Calu3 (cell line): ENCODE data around the gene MID1. TPM values are rescaled to one million over a fixed set of nuclear protein-coding genes. Genes with fewer than 3 reads are reported as not detected.

Source experiments
- BruUV-seq: library from RNA; stranded (reverse); fragments of 400-500 nt; replicated peaks from 2 replicates; lab custom pipeline; 2021; lab: Mats Ljungman, UMichigan
- CTCF ChIA-PET: fragments of 300-600 bp; sonication (Branson Sonifier 250); formaldehyde crosslinking; loops from one replicate; lab custom pipeline; 2022; ENCODE audit warnings: antibody characterized with exemption; lab: Charles Lee
- DNase-seq: peaks from one replicate; pipeline ENCODE4 v3.0.0; 2022
- H3K27ac Mint-ChIP-seq: one replicate; pipeline ENCODE4 v1.8.0; 2022; ENCODE audit warnings: mixed read lengths; ENCODE audit not compliant: unreplicated experiment
- H3K27me3 Mint-ChIP-seq: one replicate; pipeline ENCODE4 v1.8.0; 2022; ENCODE audit warnings: mixed read lengths; ENCODE audit not compliant: unreplicated experiment
- H3K36me3 Mint-ChIP-seq: one replicate; pipeline ENCODE4 v1.8.0; 2022; ENCODE audit warnings: mild to moderate bottlenecking, moderate library complexity, mixed read lengths; ENCODE audit not compliant: insufficient read depth, unreplicated experiment
- H3K4me1 Mint-ChIP-seq: one replicate; pipeline ENCODE4 v1.8.0; 2022; ENCODE audit warnings: mild to moderate bottlenecking, low read depth, mixed read lengths; ENCODE audit not compliant: unreplicated experiment
- H3K4me3 Mint-ChIP-seq: one replicate; pipeline ENCODE4 v1.8.0; 2022; ENCODE audit warnings: mild to moderate bottlenecking, low read depth, moderate library complexity, mixed read lengths; ENCODE audit not compliant: unreplicated experiment
- H3K9me3 Mint-ChIP-seq: one replicate; pipeline ENCODE4 v1.8.0; 2022; ENCODE audit warnings: low read depth, mixed read lengths; ENCODE audit not compliant: unreplicated experiment
- CTCF ChIP-seq: fragments of 200-600 bp; IDR thresholded peaks from one replicate; pipeline ENCODE4 v1.8.0; 2022; ENCODE audit warnings: antibody characterized with exemption; ENCODE audit not compliant: unreplicated experiment
- intact Hi-C: fragments of 100-400 bp; cut with micrococcal nuclease; formaldehyde crosslinking; loops from one replicate; pipeline ENCODE4 v1.10.0; 2022; ENCODE audit not compliant: unreplicated experiment
- total RNA-seq: library from RNA; stranded (reverse); gene quantifications from 2 replicates; pipeline ENCODE4 v1.2.3, GENCODE V29; 2022

The MID1 gene
- total RNA-seq, 1 experiment from 2014 or later, result 85.6 TPM

- BruUV-seq, result no TSS peak
- H3K4me3 Mint-ChIP-seq, result no peak overlapping the region
- no peak for DNase-seq
- H3K27me3 Mint-ChIP-seq, result no peaks in the 10 kb centered on the region
- TF ChIP-seq CTCF, result no peak
- CTCF ChIA-PET, result no interaction called here
- intact Hi-C loops, result no loop called here
- peaks cover 8% of the 10 kb centered on the region for H3K36me3 Mint-ChIP-seq
- no peaks in the 10 kb centered on the region for H3K9me3 Mint-ChIP-seq
- no peak overlapping the region for H3K27ac Mint-ChIP-seq
- peaks cover 10% of the 10 kb centered on the region for H3K4me1 Mint-ChIP-seq
Measured at GRCh38 chrX:10548688-10549087, 71.7 kb downstream of the MID1 start.

- Mint-ChIP-seq H3K27ac (no peak overlapping the region), H3K4me1 (peaks cover 10% of the 10 kb centered on the region), H3K36me3 (peaks cover 8% of the 10 kb centered on the region), H3K27me3 (no peaks in the 10 kb centered on the region), H3K4me3 (no peak overlapping the region), H3K9me3 (no peaks in the 10 kb centered on the region)
- intact Hi-C loops, result no loop called here
- no peak for DNase-seq
- TF ChIP-seq CTCF, result no peak
- no TSS peak for BruUV-seq
- CTCF ChIA-PET, result no interaction called here
Measured at GRCh38 chrX:10545882-10546281, 74.5 kb downstream of the MID1 start.

- CTCF ChIA-PET, result interaction anchor here (0.6 kb wide), 1 partner anchor 141 kb away, joined by 13 read pairs; no protein-coding TSS in a partner anchor
- intact Hi-C loops, result no loop called here
- Mint-ChIP-seq H3K36me3 (peaks cover 4% of the 10 kb centered on the region), H3K27ac (no peak overlapping the region), H3K4me1 (peaks cover 19% of the 10 kb centered on the region), H3K9me3 (no peaks in the 10 kb centered on the region), H3K27me3 (no peaks in the 10 kb centered on the region), H3K4me3 (no peak overlapping the region)
- no TSS peak for BruUV-seq
- no peak for DNase-seq
- TF ChIP-seq CTCF, result no peak
Measured at GRCh38 chrX:10542586-10542985, 77.8 kb downstream of the MID1 start.

GRCh38 chrX:10538831-10539230 is 81.6 kb downstream of the MID1 start:
- DNase-seq, result no peak
- no peak overlapping the region for H3K27ac Mint-ChIP-seq
- no peaks in the 10 kb centered on the region for H3K9me3 Mint-ChIP-seq
- peaks cover 33% of the 10 kb centered on the region for H3K4me1 Mint-ChIP-seq
- CTCF ChIA-PET, result no interaction called here
- intact Hi-C loops, result no loop called here
- BruUV-seq, result no TSS peak
- no peaks in the 10 kb centered on the region for H3K27me3 Mint-ChIP-seq
- no peak overlapping the region for H3K4me3 Mint-ChIP-seq
- no peak for TF ChIP-seq CTCF
- H3K36me3 Mint-ChIP-seq, result peaks cover under 1% of the 10 kb centered on the region
